CD14-positive monocyte (primary cell): ENCODE results near the gene SOHLH1. TPM values are rescaled to one million over a fixed set of nuclear protein-coding genes. Genes with fewer than 3 reads are reported as not detected.

Experiments used
- DNase-seq, 3 donors: peaks; one replicate each; pipeline ENCODE4 v3.0.0-alpha.2; 2011 to 2022
- H2AFZ ChIP-seq: 2 replicates; pipeline ENCODE4 v1.6.0; 2012; ENCODE audit warnings: mild to moderate bottlenecking, low read depth, low read length, inconsistent platforms; ENCODE audit not compliant: insufficient read depth, poor library complexity, severe bottlenecking
- H3K27ac ChIP-seq, 2 donors: 1 replicate in 1 of 2; 2 replicates in 1 of 2; pipeline ENCODE4 v1.5.1; 2012 to 2013; ENCODE audit warnings: low read length in 2 of 2, control low read depth in 1 of 2, inconsistent platforms in 1 of 2, low read depth in 1 of 2, mild to moderate bottlenecking in 1 of 2
- H3K27me3 ChIP-seq, 2 donors: one replicate each; pipeline versions ENCODE4 v1.6.0 to v1.6.1; 2011 to 2013; ENCODE audit warnings: low read length in 2 of 2; ENCODE audit not compliant: control insufficient read depth in 2 of 2, insufficient read depth in 2 of 2
- H3K36me3 ChIP-seq, 2 donors: replicated peaks in 1 of 2; 1 replicate in 1 of 2; 2 replicates in 1 of 2; pipeline versions ENCODE4 v1.5.1 to v1.6.1; 2012 to 2013; ENCODE audit warnings: low read length in 2 of 2, control low read depth in 1 of 2, inconsistent platforms in 1 of 2, mild to moderate bottlenecking in 1 of 2; ENCODE audit not compliant: insufficient read depth in 2 of 2, control insufficient read depth in 1 of 2
- H3K4me1 ChIP-seq, 2 donors: 1 replicate in 1 of 2; 2 replicates in 1 of 2; pipeline versions ENCODE4 v1.5.1 to v1.6.1; 2012 to 2013; ENCODE audit warnings: low read length in 2 of 2, control low read depth in 1 of 2, inconsistent platforms in 1 of 2, mild to moderate bottlenecking in 1 of 2, moderate library complexity in 1 of 2; ENCODE audit not compliant: insufficient read depth in 2 of 2, control insufficient read depth in 1 of 2
- H3K4me2 ChIP-seq: replicated peaks from 2 replicates; pipeline ENCODE3; 2012; ENCODE audit warnings: low read length, moderate library complexity, mild to moderate bottlenecking; ENCODE audit not compliant: poor library complexity, severe bottlenecking; ENCODE audit errors: extremely low read depth
- H3K4me3 ChIP-seq, 3 experiments: fragments of 200-600 bp in 1 of 3; sonication (generic) in 1 of 3; replicated peaks in 1 of 3; 1 replicate in 2 of 3; 2 replicates in 1 of 3; pipeline ENCODE4 v1.5.1; 2011 to 2013; ENCODE audit warnings: low read length in 3 of 3, mild to moderate bottlenecking in 3 of 3, control low read depth in 2 of 3, low read depth in 2 of 3, inconsistent platforms in 1 of 3, moderate library complexity in 1 of 3
- H3K79me2 ChIP-seq: 2 replicates; pipeline ENCODE4 v1.6.0; 2012; ENCODE audit warnings: mild to moderate bottlenecking, control low read depth, inconsistent platforms, low read length, moderate library complexity; ENCODE audit not compliant: insufficient read depth
- H3K9ac ChIP-seq: 2 replicates; pipeline ENCODE4 v1.6.0; 2017; ENCODE audit warnings: low read length, mild to moderate bottlenecking; ENCODE audit not compliant: insufficient read depth, poor library complexity, severe bottlenecking
- H3K9me3 ChIP-seq, 2 donors: replicated peaks in 1 of 2; 1 replicate in 1 of 2; 2 replicates in 1 of 2; pipeline versions ENCODE4 v1.5.1 to v1.6.1; 2012 to 2013; ENCODE audit warnings: low read length in 2 of 2, control low read depth in 1 of 2; ENCODE audit not compliant: control insufficient read depth in 1 of 2, insufficient read depth in 1 of 2
- H4K20me1 ChIP-seq: 2 replicates; pipeline ENCODE4 v1.6.0; 2012; ENCODE audit warnings: mild to moderate bottlenecking, low read length, control low read depth, moderate library complexity; ENCODE audit not compliant: insufficient read depth
- H3K27ac Mint-ChIP-seq, 7 donors: one replicate each; pipeline ENCODE4 v1.8.0; 2020; ENCODE audit warnings: mild to moderate bottlenecking in 7 of 7, mixed read lengths in 7 of 7, moderate library complexity in 6 of 7, inconsistent platforms in 2 of 7
- H3K27me3 Mint-ChIP-seq, 3 donors: one replicate each; pipeline ENCODE4 v1.8.0; 2021 to 2022; ENCODE audit warnings: low read depth in 3 of 3, mild to moderate bottlenecking in 3 of 3, mixed read lengths in 3 of 3, moderate library complexity in 3 of 3, inconsistent platforms in 1 of 3
- H3K36me3 Mint-ChIP-seq, 2 donors: one replicate each; pipeline ENCODE4 v1.8.0; 2020; ENCODE audit warnings: mixed read lengths in 2 of 2, inconsistent platforms in 1 of 2, mild to moderate bottlenecking in 1 of 2
- H3K4me1 Mint-ChIP-seq: one replicate; pipeline ENCODE4 v1.8.0; 2020; ENCODE audit warnings: mild to moderate bottlenecking, mixed read lengths
- H3K4me3 Mint-ChIP-seq, 2 donors: one replicate each; pipeline ENCODE4 v1.8.0; 2020; ENCODE audit warnings: mild to moderate bottlenecking in 2 of 2, mixed read lengths in 2 of 2, moderate library complexity in 1 of 2
- H3K9me3 Mint-ChIP-seq, 7 donors: one replicate each; pipeline ENCODE4 v1.8.0; 2020 to 2022; ENCODE audit warnings: mixed read lengths in 7 of 7, mild to moderate bottlenecking in 6 of 7, moderate library complexity in 6 of 7, inconsistent platforms in 2 of 7
- CTCF ChIP-seq: fragments of 200-600 bp; IDR thresholded peaks from one replicate; pipeline ENCODE4 v1.8.0; 2022; ENCODE audit warnings: antibody characterized with exemption, mild to moderate bottlenecking
- WGBS: methylation state at CpG from one replicate; pipeline ENCODE4 v1.1.5; 2013; ENCODE audit warnings: missing lambda C conversion rate; ENCODE audit not compliant: insufficient coverage; 5-methylcytosine and 5-hydroxymethylcytosine counted together
- intact Hi-C, 2 donors: fragments of 100-400 bp; cut with micrococcal nuclease; formaldehyde crosslinking; loops; one replicate each; pipeline versions ENCODE4 v1.15.0 to v1.15.1; 2023
- polyA plus RNA-seq, 3 donors: library from polyadenylated mRNA; depleted of rRNA in 1 of 3; unstranded in 2 of 3; stranded (reverse) in 1 of 3; fragments of 300-500 nt in 2 of 3; fragments of >200 nt in 1 of 3; fragmentation: Illumina TruSeq in 2 of 3; gene quantifications; 1 replicate in 2 of 3; 2 replicates in 1 of 3; pipeline ENCODE4 v1.2.3, GENCODE V29; 2012 to 2021

SOHLH1 gene
- polyA plus RNA-seq, 3 donors: not detected

GRCh38 chr9:135747311-135747710 lies 48.0 kb upstream of the SOHLH1 start:
- Histone ChIP-seq H3K4me1 (no peaks in the 10 kb centered on the region), H3K4me2 (no peak overlapping the region), H3K79me2 (no peaks in the 10 kb centered on the region), H3K27ac (no peak overlapping the region), H2AFZ (no peak overlapping the region), H3K27me3 (no peaks in the 10 kb centered on the region), H3K9ac (no peak overlapping the region), H3K36me3 (no peaks in the 10 kb centered on the region), H3K9me3 (no peaks in the 10 kb centered on the region), H3K4me3 (no peak overlapping the region), H4K20me1 (no peaks in the 10 kb centered on the region)
- intact Hi-C loops: no loop called here
- no peak overlapping the region for H3K4me3 Mint-ChIP-seq
- DNase-seq: no peak
- no peaks in the 10 kb centered on the region for H3K9me3 Mint-ChIP-seq
- H3K36me3 Mint-ChIP-seq: no peaks in the 10 kb centered on the region
- no peaks in the 10 kb centered on the region for H3K4me1 Mint-ChIP-seq
- 79% methylated on average over 8 of the region's 13 CpGs for WGBS
- H3K27ac Mint-ChIP-seq: no peak overlapping the region
- peaks cover 0 to 3% (median 0%) of the 10 kb centered on the region in 3 donors for H3K27me3 Mint-ChIP-seq
- TF ChIP-seq CTCF: no peak

GRCh38 chr9:135746565-135746964 lies 47.3 kb upstream of the SOHLH1 start:
- no peaks in the 10 kb centered on the region for H3K79me2 ChIP-seq
- H3K4me2 ChIP-seq: no peak overlapping the region
- H3K27me3 ChIP-seq: no peaks in the 10 kb centered on the region
- Mint-ChIP-seq H3K27me3 (peaks cover 0 to 3% (median 0%) of the 10 kb centered on the region in 3 donors), H3K9me3 (no peaks in the 10 kb centered on the region), H3K4me1 (no peaks in the 10 kb centered on the region), H3K36me3 (no peaks in the 10 kb centered on the region), H3K27ac (peak overlapping the region in 1 of 7 donors; percentile 78), H3K4me3 (no peak overlapping the region)
- no peak overlapping the region for H3K4me3 ChIP-seq
- WGBS: 71% methylated on average over 9 of the region's 9 CpGs
- H2AFZ ChIP-seq: no peak overlapping the region
- no peaks in the 10 kb centered on the region for H3K36me3 ChIP-seq
- intact Hi-C loops: no loop called here
- H3K27ac ChIP-seq: no peak overlapping the region
- no peak overlapping the region for H3K9ac ChIP-seq
- no peaks in the 10 kb centered on the region for H4K20me1 ChIP-seq
- no peaks in the 10 kb centered on the region for H3K9me3 ChIP-seq
- no peak for TF ChIP-seq CTCF
- no peak for DNase-seq
- H3K4me1 ChIP-seq: no peaks in the 10 kb centered on the region
